ENCODE data around the gene SIGLECL1.

The SIGLECL1 gene

GRCh38 chr19:51227966-51228365 lies 22.9 kb upstream of the SIGLECL1 start:
- Mint-ChIP-seq H3K36me3 (no peaks in the 10 kb centered on the region), H3K4me1 (ENCODE audit: low read depth) (no peaks in the 10 kb centered on the region), H3K4me3 (no peak overlapping the region), H3K9me3 (ENCODE audit: low read depth) (peaks cover 7% of the 10 kb centered on the region), H3K27me3 (peaks cover 37% of the 10 kb centered on the region), H3K27ac (no peak overlapping the region)

GRCh38 chr19:51240866-51241265 lies 10.0 kb upstream of the SIGLECL1 start:
- Mint-ChIP-seq H3K4me3 (no peak overlapping the region), H3K36me3 (peaks cover 3% of the 10 kb centered on the region), H3K4me1 (ENCODE audit: low read depth) (peaks cover 6% of the 10 kb centered on the region), H3K27ac (no peak overlapping the region), H3K27me3 (peaks cover 11% of the 10 kb centered on the region), H3K9me3 (ENCODE audit: low read depth) (peaks cover 5% of the 10 kb centered on the region)

GRCh38 chr19:51242881-51243630 lies 7.8 kb upstream of the SIGLECL1 start:
- no peak overlapping the region for H3K4me3 Mint-ChIP-seq
- peaks cover 11% of the 10 kb centered on the region for H3K27me3 Mint-ChIP-seq
- peaks cover 3% of the 10 kb centered on the region for H3K36me3 Mint-ChIP-seq
- peaks cover 5% of the 10 kb centered on the region for H3K9me3 Mint-ChIP-seq (ENCODE audit: low read depth)
- H3K4me1 Mint-ChIP-seq (ENCODE audit: low read depth), result peaks cover 10% of the 10 kb centered on the region
- no peak overlapping the region for H3K27ac Mint-ChIP-seq

- no peak overlapping the region for H3K27ac Mint-ChIP-seq
- H3K4me3 Mint-ChIP-seq, result no peak overlapping the region
- H3K9me3 Mint-ChIP-seq (ENCODE audit: low read depth), result peaks cover 5% of the 10 kb centered on the region
- H3K27me3 Mint-ChIP-seq, result peaks cover 5% of the 10 kb centered on the region
- peaks cover 3% of the 10 kb centered on the region for H3K36me3 Mint-ChIP-seq
- peaks cover 10% of the 10 kb centered on the region for H3K4me1 Mint-ChIP-seq (ENCODE audit: low read depth)
Observed at GRCh38 chr19:51246164-51246552, 4.7 kb upstream of the SIGLECL1 start.

- Mint-ChIP-seq H3K27ac (no peak overlapping the region), H3K36me3 (peaks cover under 1% of the 10 kb centered on the region), H3K9me3 (ENCODE audit: low read depth) (peaks cover 3% of the 10 kb centered on the region), H3K27me3 (peaks cover 5% of the 10 kb centered on the region), H3K4me3 (no peak overlapping the region), H3K4me1 (ENCODE audit: low read depth) (peaks cover 11% of the 10 kb centered on the region)
Observed at GRCh38 chr19:51247972-51248590, 2.8 kb upstream of the SIGLECL1 start.

GRCh38 chr19:51251468-51251820 lies 564 bp downstream of the SIGLECL1 start:
- Mint-ChIP-seq H3K4me3 (no peak overlapping the region), H3K36me3 (no peaks in the 10 kb centered on the region), H3K27me3 (peaks cover 2% of the 10 kb centered on the region), H3K9me3 (ENCODE audit: low read depth) (no peaks in the 10 kb centered on the region), H3K27ac (no peak overlapping the region), H3K4me1 (ENCODE audit: low read depth) (peaks cover 6% of the 10 kb centered on the region)

GRCh38 chr19:51252306-51253079 lies 1.6 kb downstream of the SIGLECL1 start:
- peaks cover 6% of the 10 kb centered on the region for H3K4me1 Mint-ChIP-seq (ENCODE audit: low read depth)
- no peak overlapping the region for H3K27ac Mint-ChIP-seq
- H3K4me3 Mint-ChIP-seq, result no peak overlapping the region
- no peaks in the 10 kb centered on the region for H3K36me3 Mint-ChIP-seq
- peaks cover 2% of the 10 kb centered on the region for H3K27me3 Mint-ChIP-seq
- H3K9me3 Mint-ChIP-seq (ENCODE audit: low read depth), result no peaks in the 10 kb centered on the region

- H3K27ac Mint-ChIP-seq, result no peak overlapping the region
Observed at GRCh38 chr19:51253088-51253806, 2.4 kb downstream of the SIGLECL1 start.

GRCh38 chr19:51256155-51256625 lies 5.3 kb downstream of the SIGLECL1 start:
- H3K9me3 Mint-ChIP-seq (ENCODE audit: low read depth), result no peaks in the 10 kb centered on the region
- H3K4me1 Mint-ChIP-seq (ENCODE audit: low read depth), result peaks cover 13% of the 10 kb centered on the region

More at GRCh38 chr19:51253088-51253806, 2.4 kb downstream of the SIGLECL1 start:
- no peak overlapping the region for H3K4me3 Mint-ChIP-seq
- H3K36me3 Mint-ChIP-seq, result no peaks in the 10 kb centered on the region
- no peaks in the 10 kb centered on the region for H3K9me3 Mint-ChIP-seq (ENCODE audit: low read depth)
- H3K4me1 Mint-ChIP-seq (ENCODE audit: low read depth), result peaks cover 9% of the 10 kb centered on the region
- H3K27me3 Mint-ChIP-seq, result peaks cover 2% of the 10 kb centered on the region

GRCh38 chr19:51257471-51257870 lies 6.6 kb downstream of the SIGLECL1 start:
- Mint-ChIP-seq H3K4me1 (ENCODE audit: low read depth) (peaks cover 13% of the 10 kb centered on the region), H3K36me3 (no peaks in the 10 kb centered on the region), H3K27ac (no peak overlapping the region), H3K9me3 (ENCODE audit: low read depth) (no peaks in the 10 kb centered on the region), H3K4me3 (no peak overlapping the region), H3K27me3 (peaks cover 18% of the 10 kb centered on the region)

More at GRCh38 chr19:51256155-51256625, 5.3 kb downstream of the SIGLECL1 start:
- H3K27ac Mint-ChIP-seq, result peak overlapping the region; percentile 0
- H3K27me3 Mint-ChIP-seq, result peaks cover 11% of the 10 kb centered on the region
- H3K4me3 Mint-ChIP-seq, result no peak overlapping the region
- H3K36me3 Mint-ChIP-seq, result no peaks in the 10 kb centered on the region

- H3K4me3 Mint-ChIP-seq, result no peak overlapping the region
- H3K27ac Mint-ChIP-seq, result no peak overlapping the region
- no peaks in the 10 kb centered on the region for H3K36me3 Mint-ChIP-seq
- H3K9me3 Mint-ChIP-seq (ENCODE audit: low read depth), result no peaks in the 10 kb centered on the region
- peaks cover 20% of the 10 kb centered on the region for H3K27me3 Mint-ChIP-seq
- peaks cover 11% of the 10 kb centered on the region for H3K4me1 Mint-ChIP-seq (ENCODE audit: low read depth)
Observed at GRCh38 chr19:51258165-51259160, 7.6 kb downstream of the SIGLECL1 start.

GRCh38 chr19:51259348-51260245 lies 8.7 kb downstream of the SIGLECL1 start:
- H3K4me3 Mint-ChIP-seq, result no peak overlapping the region
- H3K4me1 Mint-ChIP-seq (ENCODE audit: low read depth), result peaks cover 11% of the 10 kb centered on the region
- H3K27ac Mint-ChIP-seq, result no peak overlapping the region
- H3K36me3 Mint-ChIP-seq, result no peaks in the 10 kb centered on the region
- no peaks in the 10 kb centered on the region for H3K9me3 Mint-ChIP-seq (ENCODE audit: low read depth)
- H3K27me3 Mint-ChIP-seq, result peaks cover 22% of the 10 kb centered on the region

- no peak overlapping the region for H3K27ac Mint-ChIP-seq
- peaks cover 21% of the 10 kb centered on the region for H3K27me3 Mint-ChIP-seq
- peaks cover 2% of the 10 kb centered on the region for H3K4me1 Mint-ChIP-seq (ENCODE audit: low read depth)
- H3K9me3 Mint-ChIP-seq (ENCODE audit: low read depth), result no peaks in the 10 kb centered on the region
- H3K4me3 Mint-ChIP-seq, result no peak overlapping the region
- H3K36me3 Mint-ChIP-seq, result no peaks in the 10 kb centered on the region
Observed at GRCh38 chr19:51263808-51264207, 12.9 kb downstream of the SIGLECL1 start.
